Midbrain (tissue), 1 donor: ENCODE data around the gene VSIG10L.
A peak's percentile ranks its signal among the peaks of the same experiment; 100 is the strongest.

ENCODE experiments used
- DNase-seq: peaks from one replicate; lab custom pipeline; 2025; lab: John Stamatoyannopoulos, UW

Gene VSIG10L

GRCh38 chr19:51341976-51342580 is at the start of gene VSIG10L:
Gene VSIG10L, minus strand, starts transcription at chr19:51342139. Its CDS starts 15 bp downstream, at chr19:51342124.
- DNase-seq = no peak

- DNase-seq = no peak
Measured at GRCh38 chr19:51391073-51391611, 49.2 kb upstream of the VSIG10L start.

- DNase-seq = no peak
Measured at GRCh38 chr19:51389143-51389542, 47.2 kb upstream of the VSIG10L start.

GRCh38 chr19:51387924-51388389 is 46.0 kb upstream of the VSIG10L start, which contains the start of gene LIM2:
Gene LIM2, minus strand, starts transcription at chr19:51387974. Its CDS starts 531 bp downstream, at chr19:51387443.
- DNase-seq = no peak

- DNase-seq = no peak
Measured at GRCh38 chr19:51386882-51387520, 45.1 kb upstream of the VSIG10L start.

GRCh38 chr19:51382004-51382403 is 40.1 kb upstream of the VSIG10L start:
- DNase-seq = no peak

GRCh38 chr19:51380379-51380778 is 38.4 kb upstream of the VSIG10L start:
- DNase-seq = no peak

GRCh38 chr19:51377422-51377821 is 35.5 kb upstream of the VSIG10L start:
- DNase-seq = no peak

- DNase-seq = no peak
Measured at GRCh38 chr19:51375504-51376221, 33.7 kb upstream of the VSIG10L start.

- no peak for DNase-seq
Measured at GRCh38 chr19:51372649-51373504, 30.9 kb upstream of the VSIG10L start, which contains the start of gene NKG7. Gene NKG7, minus strand, starts transcription at chr19:51372654. Its CDS starts 119 bp downstream, at chr19:51372535.

- no peak for DNase-seq
Measured at GRCh38 chr19:51372021-51372648, 30.2 kb upstream of the VSIG10L start.

- DNase-seq = no peak
Measured at GRCh38 chr19:51371186-51371690, 29.3 kb upstream of the VSIG10L start.

GRCh38 chr19:51370230-51370629 is 28.3 kb upstream of the VSIG10L start:
- DNase-seq = no peak

- DNase-seq = no peak
Measured at GRCh38 chr19:51368366-51369282, 26.7 kb upstream of the VSIG10L start, which contains the start of gene CLDND2. Gene CLDND2, minus strand, starts transcription at chr19:51369003. Its CDS starts 426 bp downstream, at chr19:51368577.

- peak; percentile 97 for DNase-seq
Measured at GRCh38 chr19:51367565-51368365, 25.8 kb upstream of the VSIG10L start.

GRCh38 chr19:51367255-51367564 is 25.3 kb upstream of the VSIG10L start:
- no peak for DNase-seq

GRCh38 chr19:51366389-51367254 is 24.7 kb upstream of the VSIG10L start:
- peak; percentile 96 for DNase-seq

GRCh38 chr19:51365965-51366388 is 24.0 kb upstream of the VSIG10L start, which contains the start of gene ETFB:
Gene ETFB, minus strand, starts transcription at chr19:51366388. Its CDS starts 62 bp downstream, at chr19:51366326.
- peak; percentile 54 for DNase-seq
